HTERT RPE-1 (cell line): Measurements from ENCODE around the gene KLK7.
"Not testable (repeated sequence)": the region's sequence is repeated elsewhere in the genome, so short reads cannot be mapped to it uniquely, and the experiment has no call there.

Source experiments
- in situ Hi-C: fragments of 300-500 bp; cut with MboI; formaldehyde crosslinking; loops from 4 replicates; pipeline ENCODE4 v1.14.3; 2020; ENCODE audit warnings: low sequenced_read_pairs

KLK7 gene

GRCh38 chr19:51012661-51013190, 29.0 kb upstream of the KLK7 start:
- in situ Hi-C loops, result no loop called here

DNA sequence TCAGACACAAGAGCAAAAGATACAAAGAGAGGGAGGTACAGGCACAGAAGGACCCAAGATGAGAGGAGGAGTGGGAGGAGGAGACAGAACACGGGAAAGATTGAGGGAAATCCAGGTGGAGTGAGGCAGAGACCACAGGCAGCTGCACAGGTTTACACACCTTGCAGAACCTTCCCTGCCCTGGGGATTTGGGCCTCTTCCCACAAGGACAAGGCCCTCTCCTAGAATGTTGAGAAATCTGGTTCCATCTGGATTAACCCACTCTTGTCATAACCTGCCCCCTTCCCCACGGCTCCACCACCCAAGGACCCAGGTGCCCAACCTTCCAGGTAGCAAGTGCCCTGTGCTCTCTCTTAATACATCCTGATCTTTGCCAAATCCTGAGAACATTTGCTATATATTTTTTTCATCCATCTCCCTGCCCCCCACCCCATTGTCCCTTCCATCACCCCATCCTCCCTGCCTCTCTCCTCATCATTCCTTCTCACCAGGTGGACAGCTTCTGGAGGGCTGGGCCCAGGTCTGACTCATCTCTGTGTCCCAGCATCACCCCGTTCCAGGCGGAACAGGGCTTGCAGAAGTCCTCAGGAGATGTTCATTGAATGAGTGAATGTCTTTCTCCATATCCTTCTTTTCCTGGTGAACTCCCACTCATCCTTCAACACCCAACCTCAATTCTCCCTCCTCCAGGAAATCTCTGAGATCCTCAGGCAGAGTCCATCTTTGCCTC, 26.5 kb upstream of the KLK7 start:
- in situ Hi-C loops, result no loop called here

DNA sequence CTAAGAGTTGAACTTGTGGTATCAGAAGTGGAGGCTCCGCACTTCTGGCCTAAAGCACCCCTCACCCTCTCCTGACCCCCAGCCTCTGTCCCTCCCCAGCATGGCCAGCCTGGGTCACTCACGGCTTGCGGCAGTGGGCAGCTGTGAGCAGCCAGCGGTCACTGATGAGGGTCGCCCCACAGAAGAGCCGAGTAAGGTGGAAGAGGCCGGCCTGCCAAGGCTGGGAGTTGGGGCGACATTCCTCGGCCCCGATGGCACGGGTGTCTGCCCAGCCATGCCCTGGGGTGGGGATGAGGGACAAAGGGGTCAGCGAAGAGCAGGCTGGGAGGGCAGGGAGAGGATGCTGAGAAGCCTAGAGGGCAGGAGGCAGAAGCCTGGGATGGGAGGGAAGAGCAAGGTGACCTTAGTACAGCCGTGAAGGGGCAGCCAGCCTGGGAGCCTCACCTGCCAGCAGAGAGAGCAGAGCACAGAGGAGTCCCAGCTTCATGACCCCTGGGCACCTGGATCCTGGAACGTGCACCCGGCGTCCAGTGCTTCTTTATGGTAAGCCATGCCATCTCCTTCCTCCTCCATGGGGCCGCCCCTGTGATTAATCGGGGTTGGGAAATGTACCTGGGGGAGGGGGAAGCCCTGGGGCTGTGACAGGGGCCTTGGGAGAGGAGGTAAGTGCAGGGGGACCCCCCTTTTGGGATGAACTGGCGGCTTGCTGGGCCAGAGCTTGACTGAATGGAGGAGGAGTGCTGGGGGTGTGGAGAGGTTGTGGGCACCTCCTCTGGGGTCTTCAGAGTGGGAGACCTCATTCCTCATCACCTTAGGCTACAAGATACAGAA, 25.6 kb upstream of the KLK7 start:
- in situ Hi-C loops, result no loop called here

GRCh38 chr19:51007488-51007887, 23.8 kb upstream of the KLK7 start:
- in situ Hi-C loops, result no loop called here

DNA sequence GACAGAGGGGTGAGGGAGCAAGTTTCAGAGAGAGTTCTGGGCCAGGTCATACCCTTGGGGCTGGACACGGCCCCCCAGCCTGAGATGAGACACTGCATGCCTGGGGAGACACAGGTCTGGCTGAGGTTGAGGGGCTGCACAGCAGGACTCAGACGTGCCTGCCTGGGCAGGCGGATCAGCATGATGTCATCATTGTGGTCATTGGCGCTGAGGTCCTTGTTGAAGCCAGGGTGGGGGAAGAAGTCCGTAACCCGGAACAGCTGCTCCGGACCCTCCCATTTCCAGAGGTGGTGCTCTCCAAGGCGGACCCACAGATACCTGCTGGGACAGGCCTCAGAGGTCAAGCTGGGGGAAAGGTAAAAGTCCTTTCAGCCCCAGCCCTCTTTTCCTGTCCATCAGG, 22.7 kb upstream of the KLK7 start:
- in situ Hi-C loops, result no loop called here

DNA sequence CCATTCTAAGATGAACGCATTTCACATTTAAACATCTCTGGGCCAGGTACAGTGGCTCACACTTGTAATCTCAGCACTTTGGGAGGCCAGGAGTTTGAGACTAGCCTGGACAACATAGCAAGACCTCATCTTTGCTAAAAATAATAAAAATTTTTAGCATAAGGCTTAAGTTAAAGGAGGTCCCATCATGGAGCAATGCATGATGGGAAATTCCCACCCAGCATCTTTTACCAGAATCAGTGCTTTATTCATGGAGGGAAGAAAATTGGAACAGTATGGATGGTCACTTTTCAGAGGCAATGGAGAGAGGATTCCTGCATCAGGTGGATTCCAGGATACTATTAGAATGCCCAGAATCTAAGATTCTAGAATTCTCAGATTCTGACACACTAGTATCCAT, 21.5 kb upstream of the KLK7 start:
- in situ Hi-C loops, result no loop called here

DNA sequence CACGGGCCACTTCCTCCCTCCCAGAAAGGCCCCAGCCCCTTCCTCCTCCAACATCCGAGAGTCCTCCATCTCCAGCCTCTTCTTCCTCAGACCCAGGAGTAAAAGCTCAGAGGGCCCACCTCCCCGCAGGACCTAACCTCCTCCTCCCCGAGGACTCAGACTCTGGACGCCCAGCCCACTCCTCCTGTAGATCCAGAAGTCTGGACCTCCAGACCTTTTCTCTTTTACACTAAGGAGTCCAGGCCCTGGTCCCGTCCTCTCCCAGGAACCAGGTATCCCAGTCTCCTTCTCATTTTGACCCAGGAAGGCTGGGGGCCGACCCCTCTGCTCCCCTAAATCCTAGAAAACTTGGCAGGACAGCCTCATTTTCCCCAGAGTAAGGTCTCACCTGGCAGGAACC, 19.6 kb upstream of the KLK7 start:
- in situ Hi-C loops, result no loop called here

DNA sequence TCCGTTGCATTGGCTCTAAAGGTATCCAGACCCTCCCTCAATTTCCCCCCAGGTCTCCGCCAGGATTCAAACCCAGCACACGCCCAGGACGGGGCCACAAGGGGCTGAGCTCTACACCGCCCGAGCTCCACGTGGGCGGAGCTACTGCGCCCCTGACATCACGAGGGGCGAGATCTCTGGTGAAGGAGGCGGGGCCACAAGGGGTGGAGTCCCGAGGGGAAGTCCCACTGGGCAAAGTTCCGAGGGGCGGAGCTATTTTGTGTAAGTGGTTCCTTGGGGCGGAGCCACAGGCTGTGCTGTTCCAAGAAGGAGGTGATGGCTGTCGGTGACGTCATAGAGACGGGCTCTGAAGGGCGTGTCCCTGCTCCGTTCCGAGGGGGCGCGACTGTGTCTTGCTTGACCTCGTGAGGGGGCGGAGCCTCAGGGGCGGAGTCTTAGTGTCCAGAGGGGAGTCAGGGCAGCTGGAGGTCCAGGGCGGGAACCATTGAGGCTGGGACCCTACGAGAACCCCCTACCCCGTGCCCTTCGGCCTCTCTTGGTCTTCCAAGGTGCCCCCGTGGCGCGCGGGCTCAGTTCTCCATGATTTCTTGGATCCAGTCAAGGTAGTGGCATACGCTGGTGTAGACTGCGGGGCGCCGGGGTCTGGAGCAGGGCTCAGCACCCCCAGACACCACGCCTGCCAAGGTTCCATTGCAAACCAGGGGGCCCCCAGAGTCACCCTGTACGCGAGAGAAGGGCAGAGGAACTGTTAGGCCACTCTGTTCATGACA, 19.0 kb upstream of the KLK7 start:
- in situ Hi-C loops, result no loop called here

- in situ Hi-C loops, result no loop called here
These were observed 18.4 kb upstream of the KLK7 start for GRCh38 chr19:51002089-51002532.

DNA sequence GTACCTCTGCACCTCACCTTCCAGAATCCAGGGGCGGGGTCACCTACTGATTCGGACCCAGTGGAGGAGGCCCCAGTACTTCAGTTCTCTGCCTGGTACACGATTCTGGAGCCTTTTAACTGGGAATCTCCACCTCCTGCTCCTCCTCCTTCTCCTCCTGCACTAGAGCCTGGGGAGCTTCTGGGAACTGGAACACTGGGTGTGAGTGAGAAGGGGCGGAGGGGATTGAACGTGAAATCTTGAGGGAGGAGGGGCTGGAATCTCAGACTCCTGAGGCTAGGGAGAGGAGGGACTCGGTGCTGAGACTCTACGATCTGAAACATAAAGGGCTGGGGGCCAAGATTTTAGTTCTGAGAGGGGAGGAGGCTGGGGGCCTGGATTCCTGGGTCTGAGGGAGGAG, 17.8 kb upstream of the KLK7 start, which contains the start of gene KLK8:
Gene KLK8 (minus strand): TSS at position 90 of the 400 bp plus-strand sequence. CDS start 437 bp downstream, outside the sequence.
- in situ Hi-C loops, result no loop called here

DNA sequence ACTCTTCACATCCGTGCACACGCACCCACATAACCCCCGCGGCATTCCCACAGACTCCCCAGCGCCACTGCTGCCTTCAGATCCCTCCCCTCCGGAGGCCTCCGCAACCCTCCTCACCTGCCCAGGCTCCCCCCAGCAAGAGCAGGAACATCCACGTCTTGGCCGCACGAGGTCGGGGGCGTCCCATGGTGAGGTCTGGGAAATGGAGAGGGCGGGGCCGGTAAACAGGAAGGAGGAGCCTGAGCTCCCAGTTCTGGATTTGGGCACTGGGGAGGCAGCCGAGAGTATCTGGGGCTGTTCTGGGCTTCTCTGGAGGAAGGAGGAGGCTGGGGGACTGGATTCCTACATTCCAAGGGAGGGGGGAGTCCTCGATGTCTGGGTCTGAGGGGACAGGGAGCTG, 17.3 kb upstream of the KLK7 start:
- in situ Hi-C loops, result no loop called here

DNA sequence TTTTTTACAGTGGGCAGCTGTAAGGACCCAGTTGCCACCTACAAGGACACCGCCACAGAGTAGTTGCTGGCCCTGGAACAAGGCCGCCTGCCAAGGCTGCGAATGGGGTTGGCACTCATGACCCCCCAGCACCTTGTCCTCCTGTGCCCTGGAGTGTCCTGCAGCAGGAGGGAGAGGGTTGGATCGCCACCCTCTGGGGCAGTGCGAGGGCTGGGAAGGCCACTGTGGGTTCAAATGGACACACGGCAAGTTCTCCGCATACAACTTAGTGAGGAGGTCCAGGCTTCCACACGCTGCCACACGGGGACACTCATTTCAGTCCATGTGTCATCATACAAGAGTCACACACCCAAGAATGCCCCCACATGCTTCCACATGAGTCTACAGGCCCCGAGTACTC, 16.7 kb upstream of the KLK7 start:
- in situ Hi-C loops, result no loop called here

DNA sequence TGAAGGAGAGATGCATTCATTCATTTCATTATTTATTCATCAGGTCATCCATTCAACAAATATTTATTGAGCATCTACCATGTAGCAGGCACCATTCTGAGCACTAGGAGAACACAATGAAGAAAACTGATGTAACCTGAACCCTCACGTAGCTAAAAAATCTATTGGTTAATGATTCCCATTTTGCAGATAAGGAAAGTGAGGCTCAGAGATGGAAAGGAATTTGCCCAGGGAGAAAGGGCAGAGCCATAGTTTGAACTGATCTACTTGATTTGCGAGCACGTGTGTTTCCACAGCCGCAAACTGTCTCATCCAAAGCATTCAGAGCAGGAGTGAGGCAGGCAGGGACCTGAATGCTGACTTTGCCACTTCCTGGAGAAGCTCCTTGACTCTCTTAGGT, 15.0 kb upstream of the KLK7 start:
- in situ Hi-C loops, result no loop called here

DNA sequence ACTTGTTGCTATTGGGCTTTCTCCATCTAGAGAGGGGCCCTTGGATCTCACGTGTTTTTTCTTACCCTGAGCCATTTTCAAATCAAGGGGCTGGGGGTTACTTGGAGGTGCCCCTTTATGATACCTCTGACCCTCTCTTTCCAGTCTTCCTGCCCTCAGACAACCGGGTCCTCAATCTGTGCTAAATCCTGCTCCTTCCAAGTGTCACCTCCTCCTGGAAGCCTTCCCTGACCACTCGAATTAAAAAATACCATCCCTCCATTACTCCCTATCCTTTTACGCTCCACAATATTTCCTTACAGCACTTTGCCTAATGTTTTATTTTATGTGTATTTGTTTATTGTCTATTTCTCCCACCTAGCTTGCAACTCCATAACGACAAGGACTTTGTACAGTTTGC, 14.3 kb upstream of the KLK7 start:
- in situ Hi-C loops, result no loop called here

DNA sequence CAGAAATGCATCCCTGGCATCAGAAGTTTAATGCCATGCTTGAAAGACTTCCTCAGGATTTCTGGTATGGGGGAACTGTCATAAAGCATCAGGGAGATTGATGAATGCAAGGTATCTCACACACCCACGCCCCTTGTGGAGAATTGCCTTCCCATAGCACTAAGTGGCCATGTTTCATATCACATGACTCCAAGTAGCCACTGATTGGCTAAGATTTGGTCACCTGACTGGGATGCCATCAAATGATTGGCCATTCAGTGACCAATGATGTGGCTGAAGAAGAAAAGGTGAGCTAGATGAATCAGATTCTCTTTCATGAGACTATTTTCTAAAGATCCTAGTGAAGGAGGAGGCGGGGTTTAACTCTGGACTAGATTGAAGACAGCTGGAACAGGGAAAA, 10.4 kb upstream of the KLK7 start:
- in situ Hi-C loops, result no loop called here

GRCh38 chr19:50992666-50993035, 8.9 kb upstream of the KLK7 start:
- in situ Hi-C loops, result no loop called here

GRCh38 chr19:50984416-50984815, 699 bp upstream of the KLK7 start:
- in situ Hi-C loops, result not testable (repeated sequence)

DNA sequence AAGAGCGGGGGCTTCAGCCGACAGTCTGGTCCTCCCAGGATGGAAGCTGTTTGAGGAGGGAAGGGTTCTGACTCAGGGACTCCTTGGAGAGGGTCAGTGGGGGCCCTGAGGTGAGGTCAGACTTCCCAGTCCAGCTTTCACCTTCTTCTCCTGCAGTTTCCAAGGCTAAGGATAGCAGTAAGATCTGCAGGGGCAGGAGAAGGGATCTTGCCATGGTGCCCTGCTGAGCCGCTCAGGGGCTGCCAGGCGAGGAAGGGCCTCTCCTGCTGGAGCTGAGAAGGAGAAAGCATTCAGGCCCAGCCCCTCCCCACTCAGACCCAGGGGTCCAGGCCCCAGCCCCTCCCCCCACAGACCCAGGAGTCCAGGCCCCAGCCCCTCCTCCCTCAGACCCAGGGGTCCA, 1.5 kb downstream of the KLK7 start:
- in situ Hi-C loops, result no loop called here

DNA sequence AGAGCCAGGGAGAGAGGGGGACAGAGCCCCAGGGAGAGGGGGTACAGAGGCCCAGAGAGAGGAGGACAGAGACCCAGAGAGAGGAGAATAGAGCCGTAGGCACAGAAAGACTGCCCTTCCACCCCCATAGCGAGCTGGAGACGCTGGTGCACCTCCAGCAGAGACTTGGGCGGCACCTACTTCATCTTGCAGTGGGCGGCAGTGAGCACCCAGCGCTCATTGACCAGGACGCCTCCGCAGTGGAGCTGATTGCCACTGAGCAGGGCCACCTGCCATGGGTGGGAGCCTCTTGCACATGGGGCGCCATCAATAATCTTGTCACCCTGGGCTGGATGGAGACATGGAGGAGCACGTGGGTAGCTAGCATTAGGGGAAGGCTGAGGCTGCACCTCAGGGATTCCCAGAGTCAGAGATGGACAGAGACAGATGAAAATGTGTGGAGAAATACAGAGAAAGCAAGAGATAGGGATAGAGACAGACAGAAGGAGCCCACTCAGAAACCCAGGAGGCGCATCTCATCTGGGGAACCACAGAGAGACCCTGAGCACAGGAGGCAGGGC, 2.0 kb downstream of the KLK7 start:
- in situ Hi-C loops, result no loop called here

- in situ Hi-C loops, result no loop called here
These were observed 3.5 kb downstream of the KLK7 start for GRCh38 chr19:50980208-50980607.

DNA sequence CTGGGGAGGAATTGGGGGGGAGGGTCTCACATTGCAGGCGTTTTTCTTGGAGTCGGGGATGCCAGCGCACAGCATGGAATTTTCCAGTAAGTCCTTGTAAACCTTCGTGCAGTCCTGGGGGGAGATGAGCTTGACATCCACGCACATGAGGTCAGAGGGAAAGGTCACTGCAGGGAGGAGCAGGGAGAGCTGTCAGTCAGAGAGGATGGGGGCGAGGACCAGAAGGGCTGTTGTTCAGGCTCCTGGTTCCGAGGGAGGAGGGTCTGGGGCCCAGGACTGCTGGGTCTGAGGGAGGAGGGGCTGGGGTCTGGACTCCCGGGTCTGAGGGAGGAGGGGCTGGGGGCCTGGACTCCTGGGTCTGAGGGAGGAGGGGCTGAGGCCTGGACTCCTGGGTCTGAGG, 4.0 kb downstream of the KLK7 start:
- in situ Hi-C loops, result no loop called here
